HG03045 (cell line): ENCODE measurements around the gene AQP9.

Experiments
- ATAC-seq: cut with Tn5 transposase; IDR thresholded peaks from one replicate; pipeline ENCODE4 v1.9.1; 2021; ENCODE audit warnings: mild to moderate bottlenecking, moderate library complexity; ENCODE audit not compliant: unreplicated experiment

AQP9 gene

GRCh38 chr15:58139989-58140522 lies 1.9 kb downstream of the AQP9 start:
- no peak for ATAC-seq

DNA sequence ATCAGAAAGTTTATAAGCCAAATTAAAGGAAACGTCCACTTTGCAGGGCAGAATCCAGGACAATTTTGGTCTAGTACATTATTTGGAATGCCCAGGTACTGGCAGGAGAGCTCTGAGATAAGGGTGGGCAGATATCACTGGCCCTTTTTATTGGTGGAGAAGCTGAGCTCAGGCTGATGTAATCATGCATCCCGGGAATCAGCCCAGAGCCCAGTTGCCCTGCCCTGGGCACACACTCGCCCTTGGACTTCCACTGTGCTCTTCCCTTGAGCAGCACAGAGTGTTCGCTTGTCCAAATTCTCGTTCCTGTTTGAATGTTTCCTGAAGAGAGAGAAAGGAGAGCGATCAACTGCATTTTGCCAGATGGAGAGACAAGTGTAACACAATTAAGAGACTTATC lies 3.7 kb downstream of the AQP9 start:
- no peak for ATAC-seq

DNA sequence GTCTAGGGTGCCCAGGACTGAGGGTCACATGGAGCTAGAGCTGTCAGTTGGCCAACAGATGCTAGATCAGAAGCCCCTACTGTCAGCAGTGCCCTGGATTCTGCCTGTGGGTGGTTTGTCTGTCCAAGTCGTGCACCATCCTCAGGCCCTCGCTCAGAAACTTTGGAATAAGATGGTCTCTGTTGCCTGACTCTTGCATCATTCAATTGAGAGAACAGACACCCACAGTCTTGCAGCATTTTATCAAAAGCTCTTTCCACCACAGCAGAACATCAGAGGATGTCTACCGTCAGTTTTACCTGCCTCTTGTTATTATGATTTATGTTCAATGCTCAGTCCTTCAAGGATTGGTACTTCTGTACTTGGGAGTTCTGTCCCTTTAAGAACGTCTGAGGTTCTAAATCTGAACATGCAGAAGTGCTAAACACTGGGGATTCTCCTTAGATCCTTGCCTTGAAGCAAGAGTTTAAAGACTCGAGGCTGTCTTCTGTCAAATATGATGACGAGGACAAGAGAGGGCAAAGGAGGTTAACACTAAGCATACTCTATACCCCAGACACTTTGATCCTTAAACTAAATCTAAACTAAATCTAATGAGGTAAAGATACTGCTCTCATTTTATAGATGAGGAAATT lies 4.8 kb downstream of the AQP9 start:
- ATAC-seq = no peak

GRCh38 chr15:58145606-58146005 lies 7.4 kb downstream of the AQP9 start:
- no peak for ATAC-seq

GRCh38 chr15:58146211-58146610 lies 8.0 kb downstream of the AQP9 start:
- no peak for ATAC-seq

GRCh38 chr15:58146749-58147148 lies 8.6 kb downstream of the AQP9 start:
- ATAC-seq = no peak

DNA sequence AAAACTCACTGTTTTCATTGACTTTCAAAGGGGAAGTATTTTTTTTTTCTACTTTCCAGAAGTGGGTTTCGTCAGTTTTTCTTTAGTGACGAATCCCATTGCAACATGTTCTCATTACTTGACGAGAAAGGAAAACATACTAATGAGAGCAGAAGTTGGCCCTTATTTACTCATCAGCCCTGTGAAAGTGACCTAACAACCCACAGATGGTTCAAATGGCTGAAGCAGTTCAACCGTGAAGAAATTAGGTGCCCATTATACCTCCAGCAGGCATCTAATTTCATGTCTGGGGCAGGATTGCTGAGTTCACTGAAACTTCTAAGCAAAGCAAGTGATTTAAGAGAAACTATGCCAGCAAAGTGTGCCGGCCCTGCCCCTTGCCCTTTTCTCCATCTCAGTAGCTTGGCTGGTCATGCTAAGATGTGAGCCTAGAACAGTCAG lies 9.0 kb downstream of the AQP9 start:
- no peak for ATAC-seq

DNA sequence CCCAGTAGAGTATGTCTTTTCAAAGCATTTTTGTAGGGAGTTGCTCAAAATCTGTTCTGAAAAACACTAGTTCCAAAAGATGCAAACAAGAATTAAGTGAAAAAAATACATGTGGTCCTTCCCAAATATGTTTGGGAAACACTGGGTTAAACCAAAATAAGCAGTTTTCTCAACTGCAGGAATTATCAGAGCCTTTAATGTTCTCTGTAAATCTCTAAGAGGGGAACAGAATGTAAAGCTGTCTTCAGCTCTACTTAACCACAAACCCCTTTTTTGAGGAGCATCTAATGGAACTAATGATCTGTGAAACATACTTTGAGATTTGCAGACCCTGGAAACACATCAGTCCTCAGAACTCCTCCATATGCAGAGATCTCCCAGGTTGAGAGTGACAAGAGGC lies 9.9 kb downstream of the AQP9 start:
- no peak for ATAC-seq

GRCh38 chr15:58148633-58149445 lies 10.7 kb downstream of the AQP9 start:
- ATAC-seq = no peak

DNA sequence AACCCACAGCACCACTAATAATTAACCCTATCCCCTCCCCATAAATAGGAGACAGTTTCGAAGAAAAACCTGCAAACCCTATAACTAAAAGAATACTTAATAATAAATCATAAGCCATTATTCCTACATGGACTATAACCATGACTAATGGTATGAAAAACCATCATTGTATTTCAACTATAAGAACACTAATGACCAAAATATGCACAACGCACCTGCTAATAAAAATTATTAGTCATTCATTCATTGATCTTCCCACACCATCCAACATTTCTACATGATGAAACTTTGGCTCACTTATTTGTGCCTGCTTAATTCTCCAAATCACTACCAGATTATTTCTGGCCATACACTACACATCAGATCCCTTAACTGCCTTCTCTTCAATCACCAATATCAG lies 16.6 kb downstream of the AQP9 start:
- no peak for ATAC-seq

- ATAC-seq = no peak
These were observed 21.7 kb downstream of the AQP9 start for GRCh38 chr15:58159827-58160386.

GRCh38 chr15:58161436-58161930 lies 23.3 kb downstream of the AQP9 start:
- ATAC-seq = no peak

DNA sequence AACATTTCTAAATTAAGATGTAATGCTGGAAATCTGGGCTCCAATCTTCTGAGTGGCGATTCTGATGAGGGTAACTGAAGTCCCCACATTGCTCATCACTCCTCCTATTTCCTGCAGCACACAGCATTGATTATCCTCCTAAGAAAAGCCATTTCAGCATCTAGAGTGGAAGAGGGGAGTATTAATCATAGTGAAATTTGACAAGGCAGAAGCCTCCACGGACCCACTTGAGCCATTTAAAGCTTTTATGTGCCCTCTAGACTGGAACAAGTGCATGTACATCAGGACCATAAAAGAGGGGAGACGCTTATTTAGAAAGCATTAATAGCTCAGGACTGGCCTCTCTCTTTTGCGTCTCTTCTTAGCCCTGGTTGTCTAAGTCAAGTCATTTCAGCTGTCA lies 25.8 kb downstream of the AQP9 start:
- ATAC-seq = no peak

DNA sequence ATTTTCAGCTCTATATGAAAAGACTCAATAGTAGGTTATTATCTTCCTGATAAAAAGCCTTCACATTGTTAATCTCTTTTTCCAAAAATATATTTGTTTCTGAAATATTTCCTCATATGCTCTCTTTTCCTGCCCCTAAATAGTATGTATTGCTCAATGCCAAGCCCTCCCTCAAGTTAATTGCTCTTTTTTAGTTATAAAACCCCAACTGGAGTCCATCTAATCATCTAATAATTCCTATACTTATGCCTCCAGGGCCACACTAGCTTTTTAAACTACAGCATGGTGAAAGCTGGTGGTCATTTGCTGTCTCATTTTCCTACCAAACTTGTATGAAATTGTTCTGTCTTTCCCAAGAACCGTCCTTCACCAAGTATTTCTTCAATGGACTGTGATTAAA lies 26.7 kb downstream of the AQP9 start:
- no peak for ATAC-seq

DNA sequence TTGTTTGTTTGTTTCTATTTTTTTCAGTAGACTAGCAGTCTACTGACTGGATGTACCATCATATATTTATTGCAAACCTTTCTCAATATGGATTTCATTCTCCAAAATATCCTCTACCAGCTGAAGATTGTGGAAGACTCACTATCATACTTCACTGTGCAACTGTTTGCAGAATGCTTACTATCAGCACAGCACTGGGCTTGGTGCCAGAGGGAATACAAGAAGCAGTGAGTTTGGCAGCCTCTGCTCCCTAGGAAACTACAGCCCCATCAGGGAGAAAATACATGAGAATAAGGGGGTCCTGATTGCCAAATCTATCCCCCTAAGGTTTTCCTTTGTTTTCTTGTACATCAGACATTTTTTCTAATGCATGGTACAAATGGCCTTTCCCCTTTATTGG lies 27.5 kb downstream of the AQP9 start:
- ATAC-seq = no peak

DNA sequence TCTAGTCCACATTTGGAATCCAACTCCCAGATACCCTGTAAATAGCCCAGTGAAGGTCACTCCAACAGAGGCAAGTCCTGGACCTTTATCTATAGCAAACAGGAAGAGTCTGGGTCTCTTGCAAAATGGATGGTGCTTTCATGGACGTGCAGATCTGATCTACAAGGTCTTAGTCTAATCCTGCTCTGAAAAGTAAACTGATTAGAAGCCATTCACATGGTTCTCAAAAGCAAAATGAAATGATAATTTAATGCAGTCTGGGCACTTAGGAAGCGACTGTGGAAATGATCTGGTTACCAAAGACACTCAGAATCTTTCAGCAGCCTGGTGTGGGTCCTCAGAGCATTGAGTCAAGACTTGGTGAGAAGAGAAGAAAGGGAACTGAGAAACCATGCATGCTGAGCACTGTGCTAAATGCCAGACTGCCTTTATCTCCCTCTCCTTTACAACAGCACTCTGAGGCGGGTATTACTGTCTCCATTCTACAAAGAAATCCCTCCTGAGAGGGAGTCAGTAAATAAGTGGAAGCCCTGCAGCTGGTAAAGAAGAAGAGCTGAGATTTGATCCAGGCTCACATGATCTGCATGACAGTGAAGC lies 29.0 kb downstream of the AQP9 start:
- ATAC-seq = no peak

DNA sequence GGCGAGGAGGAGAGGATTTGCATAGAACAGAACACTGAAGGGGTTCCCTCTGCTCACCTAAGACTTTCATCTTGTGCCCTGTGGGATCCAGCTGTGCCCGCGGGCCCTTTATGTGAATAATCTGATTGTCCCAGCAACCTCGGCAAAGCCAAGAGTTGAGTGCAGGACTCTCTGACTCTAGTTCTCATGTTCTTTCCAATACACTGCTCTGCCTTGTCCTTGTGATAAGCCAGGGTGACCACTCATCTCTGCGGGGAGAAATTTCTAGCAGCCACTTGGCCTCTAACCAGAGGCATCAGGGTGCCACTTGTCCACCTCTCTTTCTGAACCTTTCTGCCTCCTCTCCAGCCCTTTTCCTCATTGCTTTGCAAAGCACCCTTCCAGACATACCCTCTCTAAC lies 31.8 kb downstream of the AQP9 start:
- no peak for ATAC-seq

GRCh38 chr15:58171476-58172061 lies 33.4 kb downstream of the AQP9 start:
- ATAC-seq = no peak

DNA sequence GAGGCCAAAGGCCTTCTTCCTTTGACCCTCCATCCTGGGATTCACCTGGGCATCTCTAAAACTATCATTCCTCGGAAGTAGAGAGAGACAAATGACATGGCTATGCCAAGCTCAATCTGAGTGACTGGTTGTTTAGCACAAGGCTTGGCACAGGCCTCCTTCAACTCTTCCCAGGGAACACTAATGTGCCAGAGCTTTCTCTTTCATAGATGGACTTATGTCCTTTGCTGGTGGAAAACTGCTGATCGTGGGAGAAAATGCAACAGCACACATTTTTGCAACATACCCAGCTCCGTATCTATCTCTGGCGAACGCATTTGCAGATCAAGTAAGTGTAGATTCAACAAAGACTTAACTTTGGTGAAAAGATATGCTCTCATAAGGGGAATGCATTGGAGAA lies 36.5 kb downstream of the AQP9 start:
- no peak for ATAC-seq

DNA sequence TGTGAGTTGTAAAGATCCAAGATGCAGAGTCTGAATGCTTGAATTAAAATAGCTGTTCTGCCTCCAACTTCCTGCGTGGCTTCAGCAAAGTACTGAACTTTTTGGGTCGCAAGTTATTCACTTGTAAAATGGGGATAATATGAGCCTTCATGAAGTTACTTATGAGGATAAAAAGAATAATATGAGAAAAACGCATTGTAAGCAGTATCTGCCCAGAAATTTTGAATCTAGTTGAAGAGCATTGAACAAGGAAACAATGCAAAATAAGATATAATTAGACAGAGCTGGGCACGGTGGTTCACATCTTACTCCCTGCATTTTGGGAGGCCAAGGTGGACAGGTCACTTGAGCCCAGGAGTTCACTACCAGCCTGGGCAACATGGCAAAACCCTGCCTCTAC lies 37.8 kb downstream of the AQP9 start:
- ATAC-seq = no peak

GRCh38 chr15:58178668-58179067 lies 40.5 kb downstream of the AQP9 start:
- no peak for ATAC-seq
